Right lobe of liver (tissue), 6 donors: Measurements from ENCODE around the gene KAZN. TPM values are rescaled to one million over a fixed set of nuclear protein-coding genes. Genes with fewer than 3 reads are reported as not detected.

Source experiments
- ATAC-seq, 4 donors: fragments of 200-7000 bp; cut with Tn5 transposase; one replicate each; pipeline ENCODE4 v1.9.1; 2020; ENCODE audit warnings: mild to moderate bottlenecking in 4 of 4, moderate library complexity in 4 of 4
- DNase-seq, 3 donors: peaks; one replicate each; pipeline ENCODE4 v3.0.0-alpha.2; 2020
- H3K27ac ChIP-seq, 3 donors: fragments of 200-600 bp; one replicate each; pipeline ENCODE4 v1.8.0; 2022
- H3K27me3 ChIP-seq, 2 donors: fragments of 200-600 bp; one replicate each; pipeline ENCODE4 v1.8.0; 2022
- H3K36me3 ChIP-seq, 4 donors: fragments of 200-600 bp; sonication (generic) in 1 of 4; one replicate each; pipeline versions ENCODE4 v1.5.1 to v1.8.0; 2017 to 2022; ENCODE audit warnings: control low read depth in 1 of 4
- H3K4me1 ChIP-seq, 4 donors: fragments of 200-600 bp; sonication (generic) in 1 of 4; one replicate each; pipeline versions ENCODE4 v1.5.1 to v1.8.0; 2017 to 2022; ENCODE audit warnings: control low read depth in 1 of 4
- H3K4me3 ChIP-seq, 3 donors: fragments of 200-600 bp; one replicate each; pipeline ENCODE4 v1.8.0; 2022
- H3K9me3 ChIP-seq, 4 donors: fragments of 200-600 bp; sonication (generic) in 1 of 4; one replicate each; pipeline versions ENCODE4 v1.5.1 to v1.8.0; 2017 to 2022; ENCODE audit warnings: control low read depth in 1 of 4
- CTCF ChIP-seq, 4 donors: fragments of 200-600 bp in 3 of 4; fragments of 450-650 bp in 1 of 4; IDR thresholded peaks; one replicate each; pipeline versions ENCODE4 v1.5.1 to v1.8.0; 2016 to 2022; ENCODE audit warnings: antibody characterized with exemption in 4 of 4, mild to moderate bottlenecking in 2 of 4
- POLR2A ChIP-seq: fragments of 450-650 bp; IDR thresholded peaks from one replicate; pipeline ENCODE4 v1.6.1; 2017; ENCODE audit warnings: antibody characterized with exemption, mild to moderate bottlenecking
- WGBS: methylation state at CpG from one replicate; pipeline ENCODE4 v1.1.6; 2018; ENCODE audit warnings: low coverage, low lambda C conversion rate; ENCODE audit not compliant: insufficient coverage; ENCODE audit errors: missing lambda C conversion rate; 5-methylcytosine and 5-hydroxymethylcytosine counted together
- intact Hi-C, 2 donors: fragments of 100-400 bp; cut with DNase I; formaldehyde crosslinking; loops; one replicate each; pipeline versions ENCODE4 v1.11.2 to v1.14.1; 2022
- total RNA-seq, 6 experiments: library from RNA; depleted of rRNA in 2 of 6; stranded (reverse); fragments of >200 nt in 2 of 6; fragmentation: NEBNext Ultra II Directional in 3 of 6; extraction: Animal tissue kit (Norgen Biotek cat#: 25700) in 3 of 6; gene quantifications; one replicate each; pipeline versions ENCODE4 v1.1.0 to v1.2.4, GENCODE V29; 2016 to 2023
- donor health status: DM: no; HTN: yes; CAD: no.
- donor health status: DM: no; HTN: no; CAD: no.
- donor health status: DM: no; HTN: no; CAD: no.
- donor health status: DM: no; HTN: yes; CAD: no.
- donor health status: DM: no; HTN: yes; CAD: no.

KAZN gene
- total RNA-seq, 6 experiments from 2014 or later: 1.5 to 7.2 (median 2.7) TPM

GRCh38 chr1:14907416-14907815 lies 308.9 kb downstream of the KAZN start:
- Histone ChIP-seq H3K27me3 (no peaks in the 10 kb centered on the region), H3K36me3 (no peaks in the 10 kb centered on the region), H3K4me1 (no peaks in the 10 kb centered on the region), H3K27ac (no peak overlapping the region), H3K9me3 (no peaks in the 10 kb centered on the region), H3K4me3 (no peak overlapping the region)
- ATAC-seq: no peak
- no peak for DNase-seq
- WGBS: 81% methylated on average over 5 of the region's 5 CpGs
- TF ChIP-seq POLR2A: no peak
- no peak for TF ChIP-seq CTCF (IDR thresholded peaks at IDR 0.05)
- intact Hi-C loops: no loop called here

GRCh38 chr1:14909273-14909672 lies 310.8 kb downstream of the KAZN start:
- DNase-seq: no peak
- TF ChIP-seq CTCF (IDR thresholded peaks at IDR 0.05) (no peak), POLR2A (no peak)
- Histone ChIP-seq H3K27ac (no peak overlapping the region), H3K4me1 (no peaks in the 10 kb centered on the region), H3K4me3 (no peak overlapping the region), H3K36me3 (no peaks in the 10 kb centered on the region), H3K9me3 (no peaks in the 10 kb centered on the region), H3K27me3 (no peaks in the 10 kb centered on the region)
- no peak for ATAC-seq
- WGBS: 100% methylated on average over 4 of the region's 5 CpGs
- intact Hi-C loops: no loop called here

GRCh38 chr1:14909920-14910460 lies 311.5 kb downstream of the KAZN start:
- Histone ChIP-seq H3K36me3 (no peaks in the 10 kb centered on the region), H3K9me3 (no peaks in the 10 kb centered on the region), H3K4me3 (no peak overlapping the region), H3K4me1 (no peaks in the 10 kb centered on the region), H3K27ac (no peak overlapping the region), H3K27me3 (no peaks in the 10 kb centered on the region)
- DNase-seq: no peak
- no peak for ATAC-seq
- intact Hi-C loops: no loop called here
- no peak for TF ChIP-seq CTCF (IDR thresholded peaks at IDR 0.05)
- TF ChIP-seq POLR2A: no peak
- 92% methylated on average over 4 of the region's 10 CpGs for WGBS

GRCh38 chr1:14910984-14911721 lies 312.7 kb downstream of the KAZN start:
- H3K4me1 ChIP-seq: no peaks in the 10 kb centered on the region
- no peaks in the 10 kb centered on the region for H3K36me3 ChIP-seq
- no peaks in the 10 kb centered on the region for H3K9me3 ChIP-seq
- H3K27me3 ChIP-seq: no peaks in the 10 kb centered on the region
- DNase-seq (peak in 1 of 3 donors; percentile 15), ATAC-seq (peak in 1 of 4 donors; percentile 11)
- TF ChIP-seq CTCF (IDR thresholded peaks at IDR 0.05) (no peak), POLR2A (no peak)
- H3K4me3 ChIP-seq: no peak overlapping the region
- intact Hi-C loops: no loop called here
- no peak overlapping the region for H3K27ac ChIP-seq
- WGBS: 33% methylated on average over 2 of the region's 12 CpGs
